Epithelial cell of proximal tubule (primary cell): Measurements from ENCODE around the gene RBFOX2. TPM values are rescaled to one million over a fixed set of nuclear protein-coding genes. Genes with fewer than 3 reads are reported as not detected.

Experiments
- DNase-seq: peaks from one replicate; pipeline ENCODE4 v3.0.0-alpha.2; 2011; ENCODE audit warnings: low read depth
- H3K4me3 ChIP-seq: 2 replicates; pipeline ENCODE4 v1.5.1; 2011; ENCODE audit warnings: low read depth, mild to moderate bottlenecking, low read length
- CTCF ChIP-seq: conservative IDR thresholded peaks from 2 replicates; pipeline ENCODE4 v1.5.1; 2012; ENCODE audit warnings: low read depth, mild to moderate bottlenecking, low read length
- total RNA-seq: library from RNA; depleted of rRNA; stranded (reverse); fragments of >200 nt; gene quantifications from 2 replicates; pipeline ENCODE4 v1.2.3, GENCODE V29; 2015

RBFOX2 gene
- total RNA-seq, 1 donor from 2014 or later: 67.0 TPM

DNA sequence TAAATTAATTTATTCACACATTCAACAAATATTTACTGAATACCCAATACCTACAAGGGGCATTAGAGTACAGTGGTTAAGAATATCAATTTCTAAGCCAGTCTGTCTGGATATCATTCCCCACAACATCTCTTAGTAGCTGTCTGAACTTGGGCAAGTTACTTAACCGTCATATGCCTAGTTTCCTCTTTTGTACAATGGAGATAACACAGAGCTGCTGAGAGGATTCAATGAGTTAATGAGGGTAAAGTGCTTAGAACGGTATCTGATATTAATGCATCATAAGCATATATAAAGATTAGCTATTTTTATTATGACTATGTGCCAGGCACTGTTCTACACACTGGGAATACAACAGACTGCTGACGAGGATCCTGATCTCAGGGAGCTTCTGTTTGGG lies 194.6 kb downstream of the RBFOX2 start:
- no peak overlapping the region for H3K4me3 ChIP-seq
- no peak for TF ChIP-seq CTCF
- DNase-seq: no peak

DNA sequence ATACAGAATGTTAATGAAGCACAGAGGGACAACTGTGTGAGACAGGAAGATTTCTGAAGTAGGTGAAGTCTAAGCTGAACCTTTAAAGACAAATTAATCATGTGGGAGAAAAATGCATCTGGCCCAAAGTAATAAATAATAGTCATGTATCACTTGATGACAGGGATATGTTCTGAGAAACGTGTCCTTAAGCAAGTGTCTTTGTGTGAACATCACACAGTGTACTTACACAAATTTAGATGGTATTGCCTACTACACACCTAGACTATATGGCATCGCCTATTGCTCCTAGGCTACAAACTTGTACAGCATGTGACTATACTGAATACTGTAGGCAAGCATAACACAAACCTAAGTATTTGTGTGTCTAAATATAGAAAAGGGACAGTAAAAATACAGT lies 198.3 kb downstream of the RBFOX2 start:
- DNase-seq: no peak
- no peak for TF ChIP-seq CTCF
- no peak overlapping the region for H3K4me3 ChIP-seq

DNA sequence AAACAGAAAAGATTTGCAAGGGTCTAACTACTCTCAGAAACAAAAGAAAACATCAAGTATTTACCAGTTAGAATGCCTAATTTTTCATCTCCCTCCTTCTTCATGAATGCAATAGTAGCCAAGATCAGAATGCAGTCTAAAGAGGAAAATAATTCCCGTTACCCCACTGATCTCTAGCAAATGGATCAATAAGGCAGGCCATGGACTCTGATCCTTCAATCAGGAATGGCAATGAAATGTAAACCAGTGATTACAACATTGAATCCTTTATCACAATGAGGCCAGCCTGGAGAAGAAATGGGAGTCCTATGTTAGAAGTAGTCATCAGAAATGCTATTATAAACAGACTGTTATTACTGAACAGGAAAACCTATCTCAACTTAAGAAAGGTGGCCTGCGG lies 204.4 kb downstream of the RBFOX2 start:
- H3K4me3 ChIP-seq: no peak overlapping the region
- no peak for DNase-seq
- TF ChIP-seq CTCF: no peak

GRCh38 chr22:35821654-35822053 lies 207.0 kb downstream of the RBFOX2 start:
- DNase-seq: no peak
- no peak for TF ChIP-seq CTCF
- no peak overlapping the region for H3K4me3 ChIP-seq

DNA sequence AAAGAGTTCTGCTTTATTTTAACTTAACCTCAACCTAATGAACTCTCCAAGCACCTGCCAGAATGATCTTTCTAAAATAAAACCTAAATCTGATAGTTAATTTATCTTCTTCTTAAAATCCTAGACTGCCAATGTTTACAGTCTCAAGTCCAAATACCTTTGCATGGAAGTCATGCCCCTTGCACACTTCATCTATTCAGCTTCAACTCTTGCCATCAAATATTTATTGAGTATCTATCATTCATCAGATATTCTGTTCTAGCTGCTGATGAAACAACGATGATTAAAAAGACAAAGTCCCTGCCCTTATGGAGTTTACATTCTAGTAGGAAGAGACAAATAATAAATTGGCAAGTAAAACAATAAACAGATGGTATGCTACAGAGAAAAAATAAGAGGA lies 209.2 kb downstream of the RBFOX2 start:
- DNase-seq: no peak
- no peak for TF ChIP-seq CTCF
- H3K4me3 ChIP-seq: no peak overlapping the region

DNA sequence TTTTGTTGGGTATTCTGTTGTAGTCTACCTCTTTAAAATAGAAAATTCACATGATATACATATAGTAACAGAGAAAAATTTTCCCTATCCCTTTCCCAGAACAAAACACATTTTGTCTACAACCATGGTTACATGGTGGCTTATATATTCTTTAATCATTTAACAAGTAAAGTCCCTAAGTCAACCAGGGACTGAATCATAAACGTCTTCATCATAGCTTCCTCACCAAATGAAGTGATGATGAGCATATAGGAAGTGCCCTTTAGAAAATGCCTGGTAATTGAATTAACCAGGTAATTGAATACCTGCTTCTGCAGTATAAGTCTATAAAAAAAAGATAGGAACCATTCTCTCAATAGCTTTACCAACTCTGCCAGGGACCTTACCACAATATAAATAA lies 209.7 kb downstream of the RBFOX2 start:
- no peak overlapping the region for H3K4me3 ChIP-seq
- TF ChIP-seq CTCF: no peak
- no peak for DNase-seq

GRCh38 chr22:35812600-35812999 lies 216.0 kb downstream of the RBFOX2 start:
- DNase-seq: no peak
- TF ChIP-seq CTCF: no peak
- no peak overlapping the region for H3K4me3 ChIP-seq
